ENCODE results near the gene WDR83. TPM values are rescaled to one million over a fixed set of nuclear protein-coding genes. Genes with fewer than 3 reads are reported as not detected.
A peak's percentile ranks its signal among the peaks of the same experiment; 100 is the strongest.

Gene WDR83
- total and polyA plus RNA-seq, 2 experiments from 2014 or later: 9.4 to 13.1 TPM

- no peak for DNase-seq
- no peak overlapping the region for H3K9ac ChIP-seq
- no peaks in the 10 kb centered on the region for H3K27me3 ChIP-seq (replicated peaks; ENCODE audit: insufficient read depth)
- H3K9me2 ChIP-seq (ENCODE audit: insufficient read depth): no peaks in the 10 kb centered on the region
- no peak overlapping the region for H3K27ac ChIP-seq
- WGBS, 2 experiments (ENCODE audit: low coverage in 1 of 2, low lambda C conversion rate in 2 of 2, missing lambda C conversion rate in 2 of 2): 78% methylated on average over 10 of the region's 10 CpGs
- TF ChIP-seq EZH2 (IDR thresholded peaks at IDR 0.05; ENCODE audit: insufficient read depth, poor library complexity, severe bottlenecking): no peak
- TF ChIP-seq EZH2phosphoT487 (IDR thresholded peaks at IDR 0.05; ENCODE audit: insufficient read depth, low read depth): no peak
- in situ Hi-C loops (cut with MboI): no loop called here
- no peak overlapping the region for H3K4me3 ChIP-seq
- H3K4me2 ChIP-seq (ENCODE audit: unreplicated experiment): no peak overlapping the region
- no peaks in the 10 kb centered on the region for H3K79me2 ChIP-seq (ENCODE audit: insufficient read depth)
- H3K36me3 ChIP-seq (ENCODE audit: low read depth): no peaks in the 10 kb centered on the region
- H2AFZ ChIP-seq: no peak overlapping the region
- H3K4me1 ChIP-seq (ENCODE audit: insufficient read depth): no peaks in the 10 kb centered on the region
- no peaks in the 10 kb centered on the region for H3F3A ChIP-seq (ENCODE audit: insufficient read depth)
- no peaks in the 10 kb centered on the region for H3K9me3 ChIP-seq (ENCODE audit: low read depth)
- H4K20me1 ChIP-seq (ENCODE audit: insufficient read depth): no peaks in the 10 kb centered on the region
Observed at GRCh38 chr19:12646551-12646950, 20.1 kb upstream of the WDR83 start.

- no peaks in the 10 kb centered on the region for H3K27me3 ChIP-seq (replicated peaks; ENCODE audit: insufficient read depth)
- no peaks in the 10 kb centered on the region for H3K36me3 ChIP-seq (ENCODE audit: low read depth)
- H3K4me2 ChIP-seq (ENCODE audit: unreplicated experiment): no peak overlapping the region
- H3K79me2 ChIP-seq (ENCODE audit: insufficient read depth): no peaks in the 10 kb centered on the region
- WGBS, 2 experiments (ENCODE audit: low coverage in 1 of 2, low lambda C conversion rate in 2 of 2, missing lambda C conversion rate in 2 of 2): 82 to 94% methylated on average over 8 of the region's 8 CpGs
- H3K9me3 ChIP-seq (ENCODE audit: low read depth): no peaks in the 10 kb centered on the region
- H2AFZ ChIP-seq: no peak overlapping the region
- H3K4me1 ChIP-seq (ENCODE audit: insufficient read depth): no peaks in the 10 kb centered on the region
- H4K20me1 ChIP-seq (ENCODE audit: insufficient read depth): no peaks in the 10 kb centered on the region
- no peak overlapping the region for H3K9ac ChIP-seq
- H3K27ac ChIP-seq: no peak overlapping the region
- no peaks in the 10 kb centered on the region for H3K9me2 ChIP-seq (ENCODE audit: insufficient read depth)
- no peaks in the 10 kb centered on the region for H3F3A ChIP-seq (ENCODE audit: insufficient read depth)
- no peak for DNase-seq
- H3K4me3 ChIP-seq: no peak overlapping the region
- in situ Hi-C loops (cut with MboI): no loop called here
- TF ChIP-seq EZH2phosphoT487 (IDR thresholded peaks at IDR 0.05; ENCODE audit: insufficient read depth, low read depth) (no peak), EZH2 (IDR thresholded peaks at IDR 0.05; ENCODE audit: insufficient read depth, poor library complexity, severe bottlenecking) (no peak)
Observed at GRCh38 chr19:12647047-12647446, 19.6 kb upstream of the WDR83 start.

- Histone ChIP-seq H3K4me3 (no peak overlapping the region), H3K4me1 (ENCODE audit: insufficient read depth) (no peaks in the 10 kb centered on the region), H2AFZ (no peak overlapping the region), H3K9me3 (ENCODE audit: low read depth) (no peaks in the 10 kb centered on the region), H3K79me2 (ENCODE audit: insufficient read depth) (no peaks in the 10 kb centered on the region), H3K27me3 (replicated peaks; ENCODE audit: insufficient read depth) (no peaks in the 10 kb centered on the region), H3K4me2 (ENCODE audit: unreplicated experiment) (no peak overlapping the region), H3K36me3 (ENCODE audit: low read depth) (no peaks in the 10 kb centered on the region), H4K20me1 (ENCODE audit: insufficient read depth) (no peaks in the 10 kb centered on the region), H3K9ac (no peak overlapping the region), H3F3A (ENCODE audit: insufficient read depth) (no peaks in the 10 kb centered on the region), H3K9me2 (ENCODE audit: insufficient read depth) (no peaks in the 10 kb centered on the region), H3K27ac (no peak overlapping the region)
- 19 to 22% methylated on average over 23 to 30 of the region's 31 CpGs for WGBS, 2 experiments (ENCODE audit: low coverage in 1 of 2, low lambda C conversion rate in 2 of 2, missing lambda C conversion rate in 2 of 2)
- peak; percentile 74 for DNase-seq
- TF ChIP-seq EZH2 (IDR thresholded peaks at IDR 0.05; ENCODE audit: insufficient read depth, poor library complexity, severe bottlenecking) (no peak), EZH2phosphoT487 (IDR thresholded peaks at IDR 0.05; ENCODE audit: insufficient read depth, low read depth) (no peak)
- in situ Hi-C loops (cut with MboI): no loop called here
Observed at GRCh38 chr19:12647490-12648071, 19.0 kb upstream of the WDR83 start.

- no peak for DNase-seq
- Histone ChIP-seq H3K36me3 (ENCODE audit: low read depth) (no peaks in the 10 kb centered on the region), H3K4me1 (ENCODE audit: insufficient read depth) (no peaks in the 10 kb centered on the region), H3F3A (ENCODE audit: insufficient read depth) (no peaks in the 10 kb centered on the region), H3K79me2 (ENCODE audit: insufficient read depth) (no peaks in the 10 kb centered on the region), H3K4me2 (ENCODE audit: unreplicated experiment) (no peak overlapping the region), H3K9ac (no peak overlapping the region), H3K27me3 (replicated peaks; ENCODE audit: insufficient read depth) (no peaks in the 10 kb centered on the region), H3K4me3 (no peak overlapping the region), H3K27ac (no peak overlapping the region), H3K9me3 (ENCODE audit: low read depth) (no peaks in the 10 kb centered on the region), H2AFZ (no peak overlapping the region), H3K9me2 (ENCODE audit: insufficient read depth) (no peaks in the 10 kb centered on the region), H4K20me1 (ENCODE audit: insufficient read depth) (no peaks in the 10 kb centered on the region)
- 25 to 26% methylated on average over 21 to 29 of the region's 29 CpGs for WGBS, 2 experiments (ENCODE audit: low coverage in 1 of 2, low lambda C conversion rate in 2 of 2, missing lambda C conversion rate in 2 of 2)
- TF ChIP-seq EZH2 (IDR thresholded peaks at IDR 0.05; ENCODE audit: insufficient read depth, poor library complexity, severe bottlenecking) (no peak), EZH2phosphoT487 (IDR thresholded peaks at IDR 0.05; ENCODE audit: insufficient read depth, low read depth) (no peak)
- in situ Hi-C loops (cut with MboI): no loop called here
Observed at GRCh38 chr19:12648088-12648487, 18.5 kb upstream of the WDR83 start.

- Histone ChIP-seq H3K4me2 (ENCODE audit: unreplicated experiment) (no peak overlapping the region), H3K9me3 (ENCODE audit: low read depth) (no peaks in the 10 kb centered on the region), H3K27ac (no peak overlapping the region), H3K9me2 (ENCODE audit: insufficient read depth) (no peaks in the 10 kb centered on the region), H4K20me1 (ENCODE audit: insufficient read depth) (no peaks in the 10 kb centered on the region), H2AFZ (no peak overlapping the region), H3K9ac (no peak overlapping the region), H3K4me3 (no peak overlapping the region), H3K4me1 (ENCODE audit: insufficient read depth) (no peaks in the 10 kb centered on the region), H3F3A (ENCODE audit: insufficient read depth) (no peaks in the 10 kb centered on the region), H3K27me3 (replicated peaks; ENCODE audit: insufficient read depth) (no peaks in the 10 kb centered on the region), H3K79me2 (ENCODE audit: insufficient read depth) (no peaks in the 10 kb centered on the region), H3K36me3 (ENCODE audit: low read depth) (no peaks in the 10 kb centered on the region)
- no peak for TF ChIP-seq EZH2phosphoT487 (IDR thresholded peaks at IDR 0.05; ENCODE audit: insufficient read depth, low read depth)
- TF ChIP-seq EZH2 (IDR thresholded peaks at IDR 0.05; ENCODE audit: insufficient read depth, poor library complexity, severe bottlenecking): no peak
- in situ Hi-C loops (cut with MboI): no loop called here
- WGBS, 2 experiments (ENCODE audit: low coverage in 1 of 2, low lambda C conversion rate in 2 of 2, missing lambda C conversion rate in 2 of 2): 91 to 92% methylated on average over 10 of the region's 10 CpGs
- no peak for DNase-seq
Observed at GRCh38 chr19:12649941-12650340, 16.7 kb upstream of the WDR83 start.
